ENCODE results near the gene HEY2. TPM values are rescaled to one million over a fixed set of nuclear protein-coding genes. Genes with fewer than 3 reads are reported as not detected.
"Not testable (repeated sequence)": the region's sequence is repeated elsewhere in the genome, so short reads cannot be mapped to it uniquely, and the experiment has no call there.

HEY2 gene
- total RNA-seq, 1 donor from 2014 or later = 57.5 TPM

GRCh38 chr6:125759184-125759902, 9.9 kb downstream of the HEY2 start:
- intact Hi-C loops (cut with DNase I) = loop anchor here (10.0 kb wide), 1 partner anchor 605 kb away; the partner anchor contains the start of gene TPD52L1
- ATAC-seq (peak; percentile 59), DNase-seq (ENCODE audit: missing footprints) (no peak)

GRCh38 chr6:125759959-125760457, 10.6 kb downstream of the HEY2 start:
- DNase-seq (ENCODE audit: missing footprints) (no peak), ATAC-seq (no peak)
- intact Hi-C loops (cut with DNase I) = loop anchor here (10.0 kb wide), 1 partner anchor 605 kb away; the partner anchor contains the start of gene TPD52L1

- DNase-seq (ENCODE audit: missing footprints) (no peak), ATAC-seq (no peak)
- intact Hi-C loops (cut with DNase I) = no loop called here
Measured at GRCh38 chr6:125764121-125764671, 14.8 kb downstream of the HEY2 start.

- intact Hi-C loops (cut with DNase I) = no loop called here
- DNase-seq (ENCODE audit: missing footprints) = no peak
- peak; percentile 79 for ATAC-seq
Measured at GRCh38 chr6:125765944-125766343, 16.5 kb downstream of the HEY2 start.

GRCh38 chr6:125766641-125767040, 17.2 kb downstream of the HEY2 start:
- ATAC-seq (no peak), DNase-seq (ENCODE audit: missing footprints) (no peak)
- intact Hi-C loops (cut with DNase I) = no loop called here

- intact Hi-C loops (cut with DNase I) = loop anchor here (1.0 kb wide), 1 partner anchor 458 kb away; no protein-coding TSS in a partner anchor
- ATAC-seq = no peak
- DNase-seq (ENCODE audit: missing footprints) = no peak
Measured at GRCh38 chr6:125769147-125769783, 19.8 kb downstream of the HEY2 start.

- DNase-seq (ENCODE audit: missing footprints) (no peak), ATAC-seq (no peak)
- intact Hi-C loops (cut with DNase I) = no loop called here
Measured at GRCh38 chr6:125773387-125774341, 24.2 kb downstream of the HEY2 start.

GRCh38 chr6:125776107-125776826, 26.8 kb downstream of the HEY2 start:
- intact Hi-C loops (cut with DNase I); DNase-seq (ENCODE audit: missing footprints); ATAC-seq: not testable (repeated sequence)

- ATAC-seq (peak; percentile 96), DNase-seq (ENCODE audit: missing footprints) (peak; percentile 88)
- intact Hi-C loops (cut with DNase I) = loop anchor here (1.0 to 5.0 kb wide), 2 partner anchors 10 to 192 kb away; partner anchors contain the start of gene NCOA7
Measured at GRCh38 chr6:125779924-125780539, 30.6 kb downstream of the HEY2 start.

- no peak for DNase-seq (ENCODE audit: missing footprints)
- intact Hi-C loops (cut with DNase I) = loop anchor here (1.0 to 5.0 kb wide), 2 partner anchors 10 to 192 kb away; partner anchors contain the start of gene NCOA7
- peak; percentile 89 for ATAC-seq
Measured at GRCh38 chr6:125780540-125781313, 31.3 kb downstream of the HEY2 start.

GRCh38 chr6:125781314-125781868, 32.0 kb downstream of the HEY2 start:
- no peak for DNase-seq (ENCODE audit: missing footprints)
- intact Hi-C loops (cut with DNase I) = loop anchor here (5.0 kb wide), 1 partner anchor 191 kb away; no protein-coding TSS in a partner anchor
- ATAC-seq = no peak

GRCh38 chr6:125784365-125784764, 34.9 kb downstream of the HEY2 start:
- ATAC-seq (no peak), DNase-seq (ENCODE audit: missing footprints) (no peak)
- intact Hi-C loops (cut with DNase I) = loop anchor here (5.0 kb wide), 1 partner anchor 188 kb away; no protein-coding TSS in a partner anchor

- ATAC-seq (no peak), DNase-seq (ENCODE audit: missing footprints) (no peak)
- intact Hi-C loops (cut with DNase I) = no loop called here
Measured at GRCh38 chr6:125787791-125788190, 38.4 kb downstream of the HEY2 start.

GRCh38 chr6:125789167-125789566, 39.7 kb downstream of the HEY2 start:
- DNase-seq (ENCODE audit: missing footprints) (no peak), ATAC-seq (peak; percentile 23)
- intact Hi-C loops (cut with DNase I) = no loop called here

- intact Hi-C loops (cut with DNase I) = loop anchor here (1.0 to 5.0 kb wide), 3 partner anchors 9 to 167 kb away; partner anchors contain the start of gene HINT3
- peak; percentile 26 for ATAC-seq
Measured at GRCh38 chr6:125789576-125790357, 40.3 kb downstream of the HEY2 start.

More at GRCh38 chr6:125789576-125790357, 40.3 kb downstream of the HEY2 start:
- no peak for DNase-seq (ENCODE audit: missing footprints)

Measured in Right ventricle myocardium inferior (tissue), 1 donor.